Measurements from ENCODE around the gene HIPK2. TPM values are rescaled to one million over a fixed set of nuclear protein-coding genes. Genes with fewer than 3 reads are reported as not detected.

HIPK2 gene
- total and polyA plus RNA-seq, 2 donors (not counting 3 experiments of a cell fraction or from before 2014, with no cell fraction given) = 9.0 to 43.8 TPM

DNA sequence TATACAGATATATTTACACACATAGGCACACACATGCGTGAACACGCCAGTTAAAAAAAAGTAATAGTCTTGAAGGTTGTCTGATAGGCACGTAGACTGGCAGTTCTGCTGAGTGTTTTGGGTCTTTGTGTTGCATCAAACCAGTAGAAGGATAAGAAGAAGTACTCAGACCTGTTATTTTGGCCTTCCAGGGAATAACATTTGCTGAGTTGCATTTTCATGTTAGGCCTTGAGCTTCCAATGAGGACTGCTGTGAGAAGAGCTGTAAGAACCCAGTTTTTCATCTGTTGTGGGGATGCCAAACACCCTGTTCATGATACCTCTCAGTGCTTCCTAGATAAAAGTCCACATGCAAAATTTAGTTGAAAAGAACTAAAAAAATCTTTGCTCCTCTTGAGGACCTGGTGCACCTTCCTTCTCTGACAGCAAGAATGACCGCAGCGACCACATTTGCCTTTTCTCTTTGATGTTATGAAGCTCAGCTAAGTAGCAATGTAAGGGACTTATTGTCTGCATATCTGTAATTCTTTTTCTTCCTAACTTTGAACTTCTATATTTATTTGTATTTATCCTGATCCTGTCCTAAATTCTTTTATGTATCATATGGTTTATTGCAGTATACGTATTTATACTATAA lies 27.2 kb downstream of the HIPK2 start:
- no peak overlapping the region for H3K9ac ChIP-seq (replicated peaks; ENCODE audit: extremely low read depth, insufficient read depth, low read length)
- H3K4me2 ChIP-seq (ENCODE audit: insufficient read depth, low read length) = no peak overlapping the region
- H3K27me3 ChIP-seq (ENCODE audit: control insufficient read depth in 2 of 2, insufficient read depth in 2 of 2, low read length in 2 of 2) = no peaks in the 10 kb centered on the region
- no peak overlapping the region for H3K27ac ChIP-seq (ENCODE audit: insufficient read depth, low read depth, low read length)
- FAIRE-seq = peak; percentile 26
- CTCF ChIA-PET = interaction anchor here (1.5 kb wide), 1 partner anchor 252 kb away, joined by 4 read pairs; no protein-coding TSS in a partner anchor
- H3K79me2 ChIP-seq (ENCODE audit: control insufficient read depth, insufficient read depth, low read length) = peaks cover 98% of the 10 kb centered on the region
- no peaks in the 10 kb centered on the region for H3K4me1 ChIP-seq (ENCODE audit: control insufficient read depth, extremely low read depth, insufficient read depth, low read length)
- no peak overlapping the region for H3K4me3 ChIP-seq (replicated peaks in 1 of 3; ENCODE audit: insufficient read depth in 1 of 3, low read depth in 1 of 3, low read length in 3 of 3)
- BruUV-seq (replicated peaks) = no TSS peak
- H3K36me3 ChIP-seq (ENCODE audit: control insufficient read depth in 2 of 2, extremely low read depth in 1 of 2, insufficient read depth in 2 of 2, low read length in 2 of 2) = peaks cover 0 to 2% of the 10 kb centered on the region in 2 experiments
- no peak for TF ChIP-seq GATA2 (IDR thresholded peaks at IDR 0.05; ENCODE audit: insufficient read depth, insufficient read length, low read depth, low read length)
- TF ChIP-seq, protein P1, sequence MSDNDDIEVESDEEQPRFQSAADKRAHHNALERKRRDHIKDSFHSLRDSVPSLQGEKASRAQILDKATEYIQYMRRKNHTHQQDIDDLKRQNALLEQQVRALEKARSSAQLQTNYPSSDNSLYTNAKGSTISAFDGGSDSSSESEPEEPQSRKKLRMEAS (IDR thresholded peaks at IDR 0.05; ENCODE audit: insufficient read depth, insufficient read length) = no peak
- no peak for TF ChIP-seq FOS (IDR thresholded peaks at IDR 0.05; ENCODE audit: borderline replicate concordance, insufficient read depth, low read length)
- TF ChIP-seq JUN (IDR thresholded peaks at IDR 0.05; ENCODE audit: borderline replicate concordance, insufficient read depth, insufficient read length, low read depth) = no peak
- no peak for TF ChIP-seq EZH2 (IDR thresholded peaks at IDR 0.05; ENCODE audit: borderline replicate concordance, low read depth, low read length, severe bottlenecking)
- TF ChIP-seq, protein P2, sequence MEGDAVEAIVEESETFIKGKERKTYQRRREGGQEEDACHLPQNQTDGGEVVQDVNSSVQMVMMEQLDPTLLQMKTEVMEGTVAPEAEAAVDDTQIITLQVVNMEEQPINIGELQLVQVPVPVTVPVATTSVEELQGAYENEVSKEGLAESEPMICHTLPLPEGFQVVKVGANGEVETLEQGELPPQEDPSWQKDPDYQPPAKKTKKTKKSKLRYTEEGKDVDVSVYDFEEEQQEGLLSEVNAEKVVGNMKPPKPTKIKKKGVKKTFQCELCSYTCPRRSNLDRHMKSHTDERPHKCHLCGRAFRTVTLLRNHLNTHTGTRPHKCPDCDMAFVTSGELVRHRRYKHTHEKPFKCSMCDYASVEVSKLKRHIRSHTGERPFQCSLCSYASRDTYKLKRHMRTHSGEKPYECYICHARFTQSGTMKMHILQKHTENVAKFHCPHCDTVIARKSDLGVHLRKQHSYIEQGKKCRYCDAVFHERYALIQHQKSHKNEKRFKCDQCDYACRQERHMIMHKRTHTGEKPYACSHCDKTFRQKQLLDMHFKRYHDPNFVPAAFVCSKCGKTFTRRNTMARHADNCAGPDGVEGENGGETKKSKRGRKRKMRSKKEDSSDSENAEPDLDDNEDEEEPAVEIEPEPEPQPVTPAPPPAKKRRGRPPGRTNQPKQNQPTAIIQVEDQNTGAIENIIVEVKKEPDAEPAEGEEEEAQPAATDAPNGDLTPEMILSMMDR (IDR thresholded peaks at IDR 0.05; ENCODE audit: extremely low read depth in 1 of 2, insufficient read depth in 1 of 2, low read depth in 1 of 2, low read length in 2 of 2) = no peak
- TF ChIP-seq POLR2A (IDR thresholded peaks at IDR 0.05; ENCODE audit: low read depth, low read length) = no peak
- H2AFZ ChIP-seq (ENCODE audit: low read depth, low read length) = no peak overlapping the region
- no peaks in the 10 kb centered on the region for H3K9me3 ChIP-seq (replicated peaks; ENCODE audit: control insufficient read depth, insufficient read depth, low read length)
- DNase-seq (ENCODE audit: low read depth, low spot score) = no peak
- POLR2A ChIA-PET = no interaction called here
- H4K20me1 ChIP-seq (replicated peaks; ENCODE audit: control insufficient read depth, extremely low read depth, insufficient read depth, low read length) = no peaks in the 10 kb centered on the region
- H3K9me1 ChIP-seq (replicated peaks; ENCODE audit: control insufficient read depth, extremely low read depth, insufficient read depth, low read length) = no peaks in the 10 kb centered on the region
- dilution Hi-C loops (cut with MboI; ENCODE audit: extremely low pct_ligation_motif_present, low sequenced_read_pairs) (no loop called here), intact Hi-C loops (cut with micrococcal nuclease) (no loop called here)

Data from endothelial cell of umbilical vein (primary cell).